ENCODE data around the gene BRCC3. TPM values are rescaled to one million over a fixed set of nuclear protein-coding genes. Genes with fewer than 3 reads are reported as not detected.
A peak's percentile ranks its signal among the peaks of the same experiment; 100 is the strongest.

BRCC3 gene
- total RNA-seq, 2 experiments from 2014 or later: 11.9 to 25.8 TPM

- DNase-seq (ENCODE audit: low spot score): peak; percentile 31
- intact Hi-C loops (cut with micrococcal nuclease; ENCODE audit: unreplicated experiment): loop anchor here (1.0 kb wide), 1 partner anchor 44 kb away; no protein-coding TSS in a partner anchor
- peak overlapping the region; percentile 65; the same call in 1 of the 2 replicates for H2AFZ ChIP-seq (ENCODE audit: low read length)
These were observed 479 bp downstream of the BRCC3 start for GRCh38 chrX:155071694-155072280.

GRCh38 chrX:155086202-155086840 is 15.0 kb downstream of the BRCC3 start:
- no peak overlapping the region for H3K4me3 ChIP-seq (ENCODE audit: low read depth, low read length, poor library complexity, severe bottlenecking)
- DNase-seq (ENCODE audit: low spot score): peak; percentile 44
- H4K20me1 ChIP-seq (ENCODE audit: insufficient read depth, low read length): no peaks in the 10 kb centered on the region
- no peaks in the 10 kb centered on the region for H3K4me1 ChIP-seq (ENCODE audit: insufficient read depth, low read length, poor library complexity, severe bottlenecking)
- intact Hi-C loops (cut with micrococcal nuclease; ENCODE audit: unreplicated experiment): loop anchor here (1.0 kb wide), 1 partner anchor 105 kb away; no protein-coding TSS in a partner anchor
- ChIA-PET POLR2A (interaction anchor here (0.6 kb wide), 1 partner anchor 35 kb away, joined by 7 read pairs; no protein-coding TSS in a partner anchor), CTCF (ENCODE audit: unreplicated experiment) (no interaction called here)
- no peaks in the 10 kb centered on the region for H3K9me2 ChIP-seq (ENCODE audit: insufficient read depth, low read length)
- no peak overlapping the region for H2AFZ ChIP-seq (ENCODE audit: low read length)
- H3K4me2 ChIP-seq (ENCODE audit: low read length): no peak overlapping the region
- no peaks in the 10 kb centered on the region for H3K9me3 ChIP-seq (ENCODE audit: low read length)
- H3K79me2 ChIP-seq (ENCODE audit: insufficient read depth, low read depth, low read length): no peaks in the 10 kb centered on the region
- H3K36me3 ChIP-seq (ENCODE audit: insufficient read depth, low read length): peaks cover 51% of the 10 kb centered on the region
- no TSS peak for BruUV-seq (replicated peaks)
- TF ChIP-seq EZH2phosphoT487 (IDR thresholded peaks at IDR 0.05; ENCODE audit: borderline replicate concordance, low read depth, low read length) (no peak), CTCF (conservative IDR thresholded peaks at IDR 0.05; ENCODE audit: low read length) (peak; percentile 69)
- H3K27ac ChIP-seq (ENCODE audit: low read depth, low read length, poor library complexity, severe bottlenecking): no peak overlapping the region

More at GRCh38 chrX:155071694-155072280, 479 bp downstream of the BRCC3 start:
- CTCF ChIA-PET (ENCODE audit: unreplicated experiment): no interaction called here
- peaks cover 37% of the 10 kb centered on the region for H3K36me3 ChIP-seq (ENCODE audit: insufficient read depth, low read length)
- H3K4me1 ChIP-seq (ENCODE audit: insufficient read depth, low read length, poor library complexity, severe bottlenecking): peaks cover 33% of the 10 kb centered on the region
- H3K4me2 ChIP-seq (ENCODE audit: low read length): peak overlapping the region; percentile 84
- TF ChIP-seq EZH2phosphoT487 (IDR thresholded peaks at IDR 0.05; ENCODE audit: borderline replicate concordance, low read depth, low read length) (no peak), CTCF (conservative IDR thresholded peaks at IDR 0.05; ENCODE audit: low read length) (no peak)
- POLR2A ChIA-PET: interaction anchor here (0.7 kb wide), 1 partner anchor 45 kb away, joined by 3 read pairs; the partner anchor contains the start of gene FUNDC2
- peak overlapping the region; percentile 95 for H3K4me3 ChIP-seq (ENCODE audit: low read depth, low read length, poor library complexity, severe bottlenecking)
- peak overlapping the region; percentile 77 for H3K27ac ChIP-seq (ENCODE audit: low read depth, low read length, poor library complexity, severe bottlenecking)
- H3K9me2 ChIP-seq (ENCODE audit: insufficient read depth, low read length): no peaks in the 10 kb centered on the region
- H3K79me2 ChIP-seq (ENCODE audit: insufficient read depth, low read depth, low read length): peaks cover 58% of the 10 kb centered on the region
- H4K20me1 ChIP-seq (ENCODE audit: insufficient read depth, low read length): no peaks in the 10 kb centered on the region
- TSS peak; percentile 70 for BruUV-seq (replicated peaks)
- H3K9me3 ChIP-seq (ENCODE audit: low read length): no peaks in the 10 kb centered on the region
